HepG2 (cell line): ENCODE measurements around the gene CPVL. TPM values are rescaled to one million over a fixed set of nuclear protein-coding genes. Genes with fewer than 3 reads are reported as not detected.

Source experiments
- CTCF ChIP-seq: sonication (generic); formaldehyde crosslinking; IDR thresholded peaks from 2 replicates; pipeline ENCODE4 v1.5.0; 2020; ENCODE audit warnings: mild to moderate bottlenecking, missing genetic modification reagents, moderate library complexity
- HMGXB4 ChIP-seq, 2 experiments: sonication (generic) in 1 of 2; formaldehyde crosslinking in 1 of 2; IDR thresholded peaks; 2 replicates each; pipeline versions ENCODE4 v1.4.0 to v1.6.1; 2018 to 2020; ENCODE audit warnings: missing genetic modification reagents in 2 of 2, borderline replicate concordance in 1 of 2, low read depth in 1 of 2, mild to moderate bottlenecking in 1 of 2, missing biosample characterization in 1 of 2
- MIER3 ChIP-seq: IDR thresholded peaks from 2 replicates; pipeline ENCODE4 v1.6.1; 2016; ENCODE audit warnings: missing compliant biosample characterization, borderline replicate concordance
- SSRP1 ChIP-seq: IDR thresholded peaks from 2 replicates; pipeline ENCODE4 v1.6.1; 2016; ENCODE audit warnings: control low read depth
- XRCC5 ChIP-seq: fragments of 200-400 bp; formaldehyde crosslinking; optimal IDR thresholded peaks from 2 replicates; pipeline ENCODE3; 2017; ENCODE audit warnings: mild to moderate bottlenecking, low read length
- YEATS4 ChIP-seq: sonication (generic); formaldehyde crosslinking; IDR thresholded peaks from 2 replicates; pipeline ENCODE4 v1.4.0; 2020; ENCODE audit warnings: missing genetic modification reagents, borderline replicate concordance
- ZBTB1 ChIP-seq: sonication (generic); formaldehyde crosslinking; IDR thresholded peaks from 2 replicates; pipeline ENCODE4 v1.4.0; 2020; ENCODE audit warnings: missing genetic modification reagents, borderline replicate concordance
- ZC3H4 ChIP-seq: sonication (generic); formaldehyde crosslinking; IDR thresholded peaks from 2 replicates; pipeline ENCODE4 v1.4.0; 2020; ENCODE audit warnings: missing genetic modification reagents, borderline replicate concordance
- ZKSCAN5 ChIP-seq: sonication (generic); formaldehyde crosslinking; IDR thresholded peaks from 2 replicates; pipeline ENCODE4 v1.5.1; 2020; ENCODE audit warnings: mild to moderate bottlenecking, missing genetic modification reagents
- ZNF12 ChIP-seq: sonication (generic); formaldehyde crosslinking; IDR thresholded peaks from 2 replicates; pipeline ENCODE4 v1.5.0; 2020; ENCODE audit warnings: missing genetic modification reagents
- ZNF30 ChIP-seq: sonication (generic); formaldehyde crosslinking; IDR thresholded peaks from 2 replicates; pipeline ENCODE4 v1.5.0; 2020; ENCODE audit warnings: mild to moderate bottlenecking, missing genetic modification reagents
- ZNF619 ChIP-seq: sonication (generic); formaldehyde crosslinking; IDR thresholded peaks from 2 replicates; pipeline ENCODE4 v1.4.0; 2020; ENCODE audit warnings: mild to moderate bottlenecking, missing genetic modification reagents
- ZNF646 ChIP-seq: sonication (generic); formaldehyde crosslinking; IDR thresholded peaks from 2 replicates; pipeline ENCODE4 v1.9.0; 2021; ENCODE audit warnings: mild to moderate bottlenecking, missing genetic modification reagents
- ZNF772 ChIP-seq: sonication (generic); formaldehyde crosslinking; IDR thresholded peaks from 2 replicates; pipeline ENCODE4 v1.5.0; 2020; ENCODE audit warnings: mild to moderate bottlenecking, missing genetic modification reagents
- polyA plus RNA-seq, 8 experiments: library from polyadenylated mRNA; depleted of rRNA in 3 of 8; stranded (reverse) in 7 of 8; unstranded in 1 of 8; fragments of >200 nt; fragmentation: Illumina TruSeq in 4 of 8; extraction: Trizol in 4 of 8; gene quantifications; 2 replicates each; pipeline versions ENCODE4 v1.2.1 to v1.2.3, GENCODE V29; 2011 to 2016; ENCODE audit warnings: low read depth in 4 of 8, missing spikeins in 1 of 8, mixed read lengths in 1 of 8; ENCODE audit not compliant: insufficient read depth in 1 of 8
- total RNA-seq, 5 experiments: library from RNA; depleted of rRNA; stranded (reverse); fragments of >200 nt; fragmentation: Illumina TruSeq; extraction: Trizol; gene quantifications; 2 replicates each; pipeline ENCODE4 v1.2.3, GENCODE V29; 2016; ENCODE audit warnings: low read depth in 1 of 5

The CPVL gene
- total and polyA plus RNA-seq, 2 of the 13 experiments (the other 11 are each of a cell fraction or from before 2014, with no cell fraction given): 59.2 to 294 TPM

GRCh38 chr7:29194594-29195427 is 48.5 kb upstream of the CPVL start, which contains the start of gene CHN2 (continued):
- TF ChIP-seq ZNF646 (CRISPR knock-in tag) (no peak), SSRP1 (CRISPR knock-in tag) (no peak), CTCF (CRISPR knock-in tag) (peak; percentile 40; the same call in 1 of the 2 replicates), MIER3 (no peak), ZKSCAN5 (CRISPR knock-in tag) (no peak), XRCC5 (no peak), ZNF12 (CRISPR knock-in tag) (peak; percentile 28; the same call in 1 of the 2 replicates), ZC3H4 (CRISPR knock-in tag) (no peak), ZNF30 (no peak), HMGXB4 (CRISPR knock-in tag; IDR thresholded peaks at IDR 0.05; ENCODE audit: borderline replicate concordance in 1 of 2, low read depth in 1 of 2) (peak; percentile 58 to 85; a peak in 3 of 4 replicates), ZNF619 (CRISPR knock-in tag) (0 out of 2 replicates have a peak, but pooled peaks have one; percentile 9), ZBTB1 (CRISPR knock-in tag) (peak; percentile 69; the same call in 1 of the 2 replicates), ZNF772 (peak; percentile 50; the same call in 1 of the 2 replicates), YEATS4 (CRISPR knock-in tag) (peak; percentile 74)
